ENCODE measurements around the gene SERTAD3. TPM values are rescaled to one million over a fixed set of nuclear protein-coding genes. Genes with fewer than 3 reads are reported as not detected.
"Not testable (repeated sequence)": the region's sequence is repeated elsewhere in the genome, so short reads cannot be mapped to it uniquely, and the experiment has no call there.

SERTAD3 gene, protein sequence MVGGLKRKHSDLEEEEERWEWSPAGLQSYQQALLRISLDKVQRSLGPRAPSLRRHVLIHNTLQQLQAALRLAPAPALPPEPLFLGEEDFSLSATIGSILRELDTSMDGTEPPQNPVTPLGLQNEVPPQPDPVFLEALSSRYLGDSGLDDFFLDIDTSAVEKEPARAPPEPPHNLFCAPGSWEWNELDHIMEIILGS
- 10 to 100 TPM; 17.3 to 28.1 (median 25.2) TPM for total RNA-seq

DNA sequence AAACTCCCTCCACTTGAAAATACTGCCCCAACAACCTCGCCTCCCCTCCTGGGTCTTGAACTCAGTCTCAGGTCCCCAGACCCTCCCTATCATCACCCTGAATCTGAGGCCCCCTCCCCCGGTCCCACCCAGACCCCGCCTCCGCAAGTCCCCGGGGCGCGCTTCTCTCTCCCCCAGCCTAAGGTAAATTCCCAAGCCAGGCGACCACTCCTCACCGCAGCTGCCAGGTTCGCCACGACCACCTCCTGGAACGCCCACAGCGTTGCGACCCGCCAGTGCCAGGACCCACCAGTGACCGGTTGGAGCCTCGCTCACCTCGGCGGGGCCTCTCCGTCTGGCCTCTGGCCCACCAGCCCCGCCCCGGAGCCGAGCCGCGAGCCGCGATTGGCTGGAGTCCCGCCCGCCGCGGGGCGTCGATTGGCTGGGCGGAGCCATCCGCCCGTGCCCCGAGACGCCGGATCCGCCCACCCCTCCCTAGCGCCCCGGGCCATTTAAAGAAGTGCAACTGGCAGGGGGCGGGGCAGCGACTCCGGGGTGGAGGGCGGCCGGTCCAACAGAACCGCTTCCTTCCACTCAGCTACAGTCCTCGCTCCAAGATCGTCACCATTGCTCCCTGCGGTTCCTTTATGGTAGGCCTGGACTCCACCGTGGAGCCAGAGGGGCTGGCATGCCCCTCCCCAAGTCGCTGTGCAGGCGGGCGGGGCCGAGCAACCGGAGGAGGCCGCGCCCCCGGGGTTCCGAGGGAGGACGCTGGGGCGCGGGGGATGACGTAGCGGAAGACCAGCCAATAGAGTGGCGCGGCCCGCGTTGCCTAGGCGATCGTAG, at the start of gene SERTAD3:
Gene SERTAD3 (minus strand): TSS at position 336 of the 825 bp plus-strand sequence. CDS start 2,255 bp downstream, outside the sequence.
- intact Hi-C loops (cut with DNase I; ENCODE audit: low total_unique reads), result no loop called here
- H3K27me3 ChIP-seq, result no peaks in the 10 kb centered on the region
- H3K4me1 ChIP-seq, result peaks cover 0 to 20% of the 10 kb centered on the region in 2 donors
- peak within 1 kb of the TSS; percentile 98 to 99 for H3K27ac ChIP-seq
- TF ChIP-seq, protein P1, sequence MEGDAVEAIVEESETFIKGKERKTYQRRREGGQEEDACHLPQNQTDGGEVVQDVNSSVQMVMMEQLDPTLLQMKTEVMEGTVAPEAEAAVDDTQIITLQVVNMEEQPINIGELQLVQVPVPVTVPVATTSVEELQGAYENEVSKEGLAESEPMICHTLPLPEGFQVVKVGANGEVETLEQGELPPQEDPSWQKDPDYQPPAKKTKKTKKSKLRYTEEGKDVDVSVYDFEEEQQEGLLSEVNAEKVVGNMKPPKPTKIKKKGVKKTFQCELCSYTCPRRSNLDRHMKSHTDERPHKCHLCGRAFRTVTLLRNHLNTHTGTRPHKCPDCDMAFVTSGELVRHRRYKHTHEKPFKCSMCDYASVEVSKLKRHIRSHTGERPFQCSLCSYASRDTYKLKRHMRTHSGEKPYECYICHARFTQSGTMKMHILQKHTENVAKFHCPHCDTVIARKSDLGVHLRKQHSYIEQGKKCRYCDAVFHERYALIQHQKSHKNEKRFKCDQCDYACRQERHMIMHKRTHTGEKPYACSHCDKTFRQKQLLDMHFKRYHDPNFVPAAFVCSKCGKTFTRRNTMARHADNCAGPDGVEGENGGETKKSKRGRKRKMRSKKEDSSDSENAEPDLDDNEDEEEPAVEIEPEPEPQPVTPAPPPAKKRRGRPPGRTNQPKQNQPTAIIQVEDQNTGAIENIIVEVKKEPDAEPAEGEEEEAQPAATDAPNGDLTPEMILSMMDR (IDR thresholded peaks at IDR 0.05), result peak in 1 of 3 donors; percentile 18
- TF ChIP-seq POLR2A (IDR thresholded peaks at IDR 0.05) (peak; percentile 93), POLR2AphosphoS5 (IDR thresholded peaks at IDR 0.05) (peak; percentile 68 to 97 (median 89))
- H3K9me3 ChIP-seq, result no peaks in the 10 kb centered on the region
- peak; percentile 96 to 97 for DNase-seq (ENCODE audit: low spot score in 2 of 2)
- peak within 1 kb of the TSS; percentile 90 to 95 (median 94) for H3K4me3 ChIP-seq
- no peaks in the 10 kb centered on the region for H3K36me3 ChIP-seq

DNA sequence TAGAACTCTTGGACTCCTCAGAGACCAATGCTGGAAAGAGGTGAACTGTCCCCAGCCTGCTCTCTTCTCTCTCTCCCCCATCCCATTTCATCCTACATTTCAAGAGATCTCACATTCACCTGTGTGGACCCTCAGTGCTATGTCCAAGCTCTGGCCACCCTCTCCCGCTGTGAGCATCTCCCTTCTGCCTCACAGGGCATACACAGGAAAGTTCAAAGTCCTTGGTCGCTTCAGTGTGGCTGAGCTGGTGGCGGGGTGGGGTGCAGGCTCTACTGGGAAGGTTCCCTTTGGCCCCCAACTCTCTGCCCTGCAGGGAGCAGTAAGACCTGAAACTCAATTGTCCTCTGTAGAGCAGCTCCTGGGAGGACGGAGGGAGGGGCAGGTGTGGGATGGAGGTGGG, 49.6 kb upstream of the SERTAD3 start:
- no peak for DNase-seq (ENCODE audit: low spot score in 2 of 2)
- intact Hi-C loops (cut with DNase I; ENCODE audit: low total_unique reads), result no loop called here
- Histone ChIP-seq H3K36me3 (no peaks in the 10 kb centered on the region), H3K9me3 (peaks cover 0 to 6% of the 10 kb centered on the region in 2 donors), H3K4me1 (no peaks in the 10 kb centered on the region), H3K27ac (no peak overlapping the region), H3K4me3 (no peak overlapping the region), H3K27me3 (no peaks in the 10 kb centered on the region)
- TF ChIP-seq, protein P1 (IDR thresholded peaks at IDR 0.05), result no peak
- TF ChIP-seq POLR2AphosphoS5 (IDR thresholded peaks at IDR 0.05) (no peak), POLR2A (IDR thresholded peaks at IDR 0.05) (no peak)

DNA sequence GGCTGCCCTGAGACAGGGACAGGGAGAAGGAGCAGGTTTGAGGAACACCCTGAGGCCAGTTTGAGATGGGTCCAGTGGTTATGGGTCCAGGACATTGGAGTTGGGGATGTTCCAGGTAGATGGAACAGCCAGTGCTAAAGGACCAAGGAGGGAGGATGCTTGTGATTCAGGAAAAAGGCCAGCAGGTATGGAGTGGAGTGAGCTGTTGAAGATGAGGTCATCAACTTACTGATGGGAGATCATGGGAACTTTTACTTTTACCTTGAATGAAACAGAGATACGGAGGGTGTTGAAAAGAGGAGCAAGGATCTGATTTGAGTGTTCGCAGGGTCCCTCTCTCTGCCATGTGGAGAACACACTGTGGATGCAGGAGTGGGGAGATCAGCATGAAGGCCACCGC, 48.1 kb upstream of the SERTAD3 start:
- intact Hi-C loops (cut with DNase I; ENCODE audit: low total_unique reads), result loop anchor here (1.0 kb wide), 1 partner anchor 25 kb away; no protein-coding TSS in a partner anchor
- H3K27ac ChIP-seq, result no peak overlapping the region
- no peaks in the 10 kb centered on the region for H3K27me3 ChIP-seq
- no peak for DNase-seq (ENCODE audit: low spot score in 2 of 2)
- TF ChIP-seq POLR2AphosphoS5 (IDR thresholded peaks at IDR 0.05), result no peak
- TF ChIP-seq, protein P1 (IDR thresholded peaks at IDR 0.05), result no peak
- TF ChIP-seq POLR2A (IDR thresholded peaks at IDR 0.05), result no peak
- peaks cover 0 to 6% of the 10 kb centered on the region in 2 donors for H3K9me3 ChIP-seq
- H3K4me1 ChIP-seq, result no peaks in the 10 kb centered on the region
- H3K36me3 ChIP-seq, result no peaks in the 10 kb centered on the region
- H3K4me3 ChIP-seq, result no peak overlapping the region

DNA sequence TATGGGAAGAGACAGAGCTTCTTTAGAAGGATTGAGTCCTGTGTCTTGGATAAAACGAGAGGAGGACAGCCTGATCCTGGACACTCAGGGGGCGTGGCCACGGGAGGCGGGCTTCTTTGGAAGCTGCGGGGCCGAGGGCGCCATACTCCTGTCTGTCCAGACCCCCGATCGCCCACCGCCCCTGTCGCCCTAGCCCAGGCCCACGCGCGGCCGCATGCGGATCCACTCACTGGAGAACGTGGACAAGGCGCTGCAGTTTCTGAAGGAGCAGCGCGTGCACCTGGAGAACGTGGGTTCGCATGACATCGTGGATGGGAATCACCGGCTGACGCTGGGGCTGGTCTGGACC, 45.7 kb upstream of the SERTAD3 start:
- intact Hi-C loops (cut with DNase I; ENCODE audit: low total_unique reads), result loop anchor here (5.0 kb wide), 1 partner anchor 883 kb away; no protein-coding TSS in a partner anchor
- peaks cover 0 to 6% of the 10 kb centered on the region in 2 donors for H3K9me3 ChIP-seq
- no peaks in the 10 kb centered on the region for H3K27me3 ChIP-seq
- no peak for TF ChIP-seq POLR2AphosphoS5 (IDR thresholded peaks at IDR 0.05)
- TF ChIP-seq, protein P1 (IDR thresholded peaks at IDR 0.05), result no peak
- TF ChIP-seq POLR2A (IDR thresholded peaks at IDR 0.05), result no peak
- DNase-seq (ENCODE audit: low spot score in 2 of 2), result no peak
- no peak overlapping the region for H3K27ac ChIP-seq
- H3K4me1 ChIP-seq, result no peaks in the 10 kb centered on the region
- H3K36me3 ChIP-seq, result no peaks in the 10 kb centered on the region
- H3K4me3 ChIP-seq, result no peak overlapping the region

GRCh38 chr19:40486017-40486416, 41.9 kb upstream of the SERTAD3 start:
- Histone ChIP-seq H3K27me3 (no peaks in the 10 kb centered on the region), H3K9me3 (no peaks in the 10 kb centered on the region), H3K4me3 (no peak overlapping the region), H3K36me3 (no peaks in the 10 kb centered on the region), H3K27ac (no peak overlapping the region), H3K4me1 (no peaks in the 10 kb centered on the region)
- TF ChIP-seq POLR2AphosphoS5 (IDR thresholded peaks at IDR 0.05), result no peak
- TF ChIP-seq, protein P1 (IDR thresholded peaks at IDR 0.05), result no peak
- TF ChIP-seq POLR2A (IDR thresholded peaks at IDR 0.05), result no peak
- intact Hi-C loops (cut with DNase I; ENCODE audit: low total_unique reads), result loop anchor here (5.0 kb wide), 1 partner anchor 879 kb away; no protein-coding TSS in a partner anchor
- DNase-seq (ENCODE audit: low spot score in 2 of 2), result no peak

DNA sequence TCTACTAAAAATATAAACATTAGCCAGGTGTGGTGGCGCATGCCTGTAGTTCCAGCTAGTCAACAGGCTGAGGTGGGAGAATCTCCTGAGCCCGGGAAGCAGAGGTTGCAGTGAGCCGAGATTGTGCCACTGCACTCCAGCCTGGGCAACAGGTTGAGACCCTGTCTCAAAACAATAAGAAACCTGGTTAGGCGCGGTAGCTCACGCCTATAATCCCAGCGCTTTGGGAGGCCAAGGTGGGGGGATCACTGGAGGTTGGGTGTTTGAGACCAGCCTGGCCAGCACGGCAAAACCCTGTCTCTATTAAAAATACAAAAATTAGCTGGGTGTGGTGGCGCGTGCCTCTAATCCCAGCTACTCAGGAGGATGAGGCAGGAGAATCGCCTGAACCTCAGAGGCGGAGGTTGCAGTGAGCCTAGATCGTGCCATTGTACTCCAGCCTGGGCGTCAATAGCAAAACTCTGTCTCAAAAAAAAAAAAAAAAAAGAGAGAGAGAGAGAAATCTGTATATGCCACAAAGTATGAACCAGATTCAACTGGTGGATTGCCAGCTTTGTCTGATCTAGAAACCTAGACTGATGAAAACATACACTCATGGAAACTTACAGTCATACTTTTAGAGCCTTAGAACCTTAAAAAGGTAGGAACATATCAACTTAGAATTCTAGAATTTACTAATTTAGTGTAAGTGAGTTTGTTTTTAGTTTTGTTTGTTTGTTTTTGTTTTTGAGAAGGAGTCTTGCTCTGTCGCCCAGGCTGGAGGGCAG, 31.9 kb upstream of the SERTAD3 start:
- not testable (repeated sequence) for H3K27ac ChIP-seq; DNase-seq (ENCODE audit: low spot score in 2 of 2); H3K4me3 ChIP-seq; H3K36me3 ChIP-seq; H3K4me1 ChIP-seq; H3K27me3 ChIP-seq; H3K9me3 ChIP-seq
- intact Hi-C loops (cut with DNase I; ENCODE audit: low total_unique reads), result loop anchor here (5.0 kb wide), 1 partner anchor 451 kb away; no protein-coding TSS in a partner anchor
